ENCODE measurements around the gene FLNB. TPM values are rescaled to one million over a fixed set of nuclear protein-coding genes. Genes with fewer than 3 reads are reported as not detected.

The FLNB gene
- total and polyA plus RNA-seq, 2 of the 13 experiments (the other 11 are each of a cell fraction or from before 2014, with no cell fraction given): 106 to 130 TPM

DNA sequence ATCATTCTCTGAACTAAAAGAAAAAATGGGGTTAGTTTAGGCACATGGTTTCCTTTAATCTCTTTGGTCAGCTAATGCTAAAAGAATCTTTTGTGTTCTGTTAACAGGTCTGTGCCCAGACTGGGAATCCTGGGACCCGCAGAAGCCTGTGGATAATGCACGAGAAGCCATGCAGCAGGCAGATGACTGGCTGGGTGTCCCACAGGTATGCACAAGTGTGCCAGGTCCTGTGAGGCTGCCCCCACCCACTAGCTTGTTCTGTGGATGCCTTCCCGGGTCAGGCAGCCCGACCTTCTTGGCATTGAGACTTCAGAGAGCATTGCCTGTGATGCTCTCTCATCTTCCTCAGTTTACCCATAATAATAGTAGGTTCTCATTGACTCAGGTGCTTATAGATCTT, 70.4 kb downstream of the FLNB start:
- BruUV-seq (replicated peaks): no TSS peak
- DNase-seq (ENCODE audit: low spot score) (no peak), FAIRE-seq (no peak), ATAC-seq (no peak)
- Histone ChIP-seq H3K4me1 (ENCODE audit: insufficient read depth, low read length) (peaks cover 14% of the 10 kb centered on the region), H3K4me3 (replicated peaks in 1 of 3; ENCODE audit: insufficient read depth in 1 of 3, low read depth in 2 of 3, low read length in 3 of 3) (no peak overlapping the region), H3K27me3 (ENCODE audit: control insufficient read depth in 1 of 2, insufficient read depth in 2 of 2, low read length in 2 of 2) (no peaks in the 10 kb centered on the region), H3K36me3 (replicated peaks in 1 of 2; ENCODE audit: control insufficient read depth in 1 of 2, insufficient read depth in 2 of 2, low read length in 2 of 2) (peaks cover 35 to 63% of the 10 kb centered on the region in 2 experiments), H4K20me1 (ENCODE audit: insufficient read depth, low read length) (peaks cover 17% of the 10 kb centered on the region; the same call in 1 of the 2 replicates), H3K9ac (ENCODE audit: insufficient read depth, low read depth, low read length) (no peak overlapping the region), H3K4me2 (ENCODE audit: low read depth, low read length) (no peak overlapping the region), H3K27ac (ENCODE audit: extremely low read length, insufficient read depth, low read length) (no peak overlapping the region), H3K79me2 (ENCODE audit: insufficient read depth, low read length) (peaks cover 44% of the 10 kb centered on the region), H2AFZ (ENCODE audit: low read length) (no peak overlapping the region), H3K9me3 (ENCODE audit: low read length) (no peaks in the 10 kb centered on the region)
- TF ChIP-seq, protein P1, sequence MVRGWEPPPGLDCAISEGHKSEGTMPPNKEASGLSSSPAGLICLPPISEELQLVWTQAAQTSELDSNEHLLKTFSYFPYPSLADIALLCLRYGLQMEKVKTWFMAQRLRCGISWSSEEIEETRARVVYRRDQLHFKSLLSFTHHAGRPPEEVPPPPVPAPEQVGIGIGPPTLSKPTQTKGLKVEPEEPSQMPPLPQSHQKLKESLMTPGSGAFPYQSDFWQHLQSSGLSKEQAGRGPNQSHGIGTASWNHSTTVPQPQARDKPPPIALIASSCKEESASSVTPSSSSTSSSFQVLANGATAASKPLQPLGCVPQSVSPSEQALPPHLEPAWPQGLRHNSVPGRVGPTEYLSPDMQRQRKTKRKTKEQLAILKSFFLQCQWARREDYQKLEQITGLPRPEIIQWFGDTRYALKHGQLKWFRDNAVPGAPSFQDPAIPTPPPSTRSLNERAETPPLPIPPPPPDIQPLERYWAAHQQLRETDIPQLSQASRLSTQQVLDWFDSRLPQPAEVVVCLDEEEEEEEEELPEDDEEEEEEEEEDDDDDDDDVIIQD (CRISPR knock-in tag; IDR thresholded peaks at IDR 0.05; ENCODE audit: low read depth): no peak
- TF ChIP-seq TBL1XR1 (IDR thresholded peaks at IDR 0.05; ENCODE audit: borderline replicate concordance, low read length, partially characterized antibody): no peak
- no peak for TF ChIP-seq ZNF567 (CRISPR knock-in tag; IDR thresholded peaks at IDR 0.05; ENCODE audit: borderline replicate concordance)
- TF ChIP-seq MLLT10 (CRISPR knock-in tag; IDR thresholded peaks at IDR 0.05): no peak
- TF ChIP-seq, protein P2, sequence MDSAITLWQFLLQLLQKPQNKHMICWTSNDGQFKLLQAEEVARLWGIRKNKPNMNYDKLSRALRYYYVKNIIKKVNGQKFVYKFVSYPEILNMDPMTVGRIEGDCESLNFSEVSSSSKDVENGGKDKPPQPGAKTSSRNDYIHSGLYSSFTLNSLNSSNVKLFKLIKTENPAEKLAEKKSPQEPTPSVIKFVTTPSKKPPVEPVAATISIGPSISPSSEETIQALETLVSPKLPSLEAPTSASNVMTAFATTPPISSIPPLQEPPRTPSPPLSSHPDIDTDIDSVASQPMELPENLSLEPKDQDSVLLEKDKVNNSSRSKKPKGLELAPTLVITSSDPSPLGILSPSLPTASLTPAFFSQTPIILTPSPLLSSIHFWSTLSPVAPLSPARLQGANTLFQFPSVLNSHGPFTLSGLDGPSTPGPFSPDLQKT (CRISPR knock-in tag; IDR thresholded peaks at IDR 0.05; ENCODE audit: borderline replicate concordance): no peak
- no peak for TF ChIP-seq SSRP1 (CRISPR knock-in tag; IDR thresholded peaks at IDR 0.05)
- no peak for TF ChIP-seq TBP (CRISPR knock-in tag; IDR thresholded peaks at IDR 0.05)
- in situ Hi-C loops (cut with HindIII; ENCODE audit: extremely low pct_ligation_motif_present, low pct_unique_long_range_greater_than_20kb) (no loop called here), intact Hi-C loops (cut with micrococcal nuclease; ENCODE audit: unreplicated experiment) (no loop called here)
- 96% methylated on average over 3 of the region's 4 CpGs for whole genome bisulfite sequencing (ENCODE audit: low lambda C conversion rate)
- ChIA-PET CTCF (ENCODE audit: low intra/inter-chr PET ratio, low total read pairs) (no interaction called here), POLR2A (no interaction called here)
